ENCODE measurements around the gene XKRX.
A peak's percentile ranks its signal among the peaks of the same experiment; 100 is the strongest.

The XKRX gene

GRCh38 chrX:100895365-100896075, 33.2 kb downstream of the XKRX start:
- peak in 3 of 4 experiments; percentile 2 to 6 (median 3) for DNase-seq

- no peak for DNase-seq
Observed at GRCh38 chrX:100883654-100884053, 45.1 kb downstream of the XKRX start.

GRCh38 chrX:100880368-100880767, 48.3 kb downstream of the XKRX start:
- no peak for DNase-seq

GRCh38 chrX:100874325-100874724, 54.4 kb downstream of the XKRX start, which contains the start of gene NOX1:
NOX1 (minus strand) TSS chrX:100874359; CDS start chrX:100874139, 220 bp downstream.
- no peak for DNase-seq

GRCh38 chrX:100871594-100872560, 56.8 kb downstream of the XKRX start:
- DNase-seq, result no peak

GRCh38 chrX:100870527-100870926, 58.2 kb downstream of the XKRX start:
- DNase-seq, result no peak

- no peak for DNase-seq
Observed at GRCh38 chrX:100868273-100868672, 60.4 kb downstream of the XKRX start.

GRCh38 chrX:100864657-100865391, 63.9 kb downstream of the XKRX start:
- peak in 3 of 4 experiments; percentile 0 to 3 (median 1) for DNase-seq

Data from suppressor macrophage (primary cell).